HG03442 (cell line): ENCODE measurements around the gene HNRNPC.
"Not testable (repeated sequence)": the region's sequence is repeated elsewhere in the genome, so short reads cannot be mapped to it uniquely, and the experiment has no call there.

ENCODE experiments used
- ATAC-seq: cut with Tn5 transposase; IDR thresholded peaks from one replicate; pipeline ENCODE4 v1.9.1; 2021; ENCODE audit warnings: mild to moderate bottlenecking, moderate library complexity; ENCODE audit not compliant: unreplicated experiment

HNRNPC gene

DNA sequence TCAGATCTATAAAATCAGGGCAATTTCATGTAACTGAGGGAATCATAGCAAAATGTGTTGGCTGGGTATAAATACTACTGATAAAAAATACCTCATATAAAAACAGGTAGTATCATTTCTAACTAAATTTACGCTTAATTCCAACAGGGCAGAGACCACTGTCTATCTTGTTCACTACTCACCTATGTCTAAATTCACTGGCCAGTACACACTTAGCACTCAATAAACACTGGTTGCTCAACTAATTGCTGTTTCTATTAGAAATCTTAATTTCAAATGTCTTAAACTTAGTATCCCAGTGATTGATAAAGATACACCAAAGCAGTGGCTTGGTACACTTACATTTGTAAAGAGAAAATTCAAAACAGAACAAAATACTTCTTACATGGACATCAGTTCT lies 55.6 kb downstream of the HNRNPC start:
- no peak for ATAC-seq

DNA sequence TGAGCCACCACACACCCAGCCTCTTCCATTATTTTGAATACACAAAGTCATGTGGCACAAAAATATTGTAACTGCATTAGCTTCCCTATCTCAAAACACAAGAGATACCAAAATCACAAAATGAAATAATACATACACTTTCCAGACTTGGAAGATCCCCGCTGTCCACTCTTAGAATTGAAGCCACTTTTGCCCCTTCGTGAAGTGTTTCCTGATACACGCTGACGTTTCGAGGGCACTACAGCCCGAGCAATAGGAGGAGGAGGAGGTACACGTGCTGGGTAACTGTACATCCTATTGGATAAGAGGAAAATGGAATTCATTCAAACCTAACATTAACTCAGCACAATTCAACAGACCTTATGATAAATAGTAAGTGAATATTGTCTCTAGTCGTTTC lies 56.4 kb downstream of the HNRNPC start:
- not testable (repeated sequence) for ATAC-seq

- no peak for ATAC-seq
Measured at GRCh38 chr14:21211509-21211908, 57.7 kb downstream of the HNRNPC start.

DNA sequence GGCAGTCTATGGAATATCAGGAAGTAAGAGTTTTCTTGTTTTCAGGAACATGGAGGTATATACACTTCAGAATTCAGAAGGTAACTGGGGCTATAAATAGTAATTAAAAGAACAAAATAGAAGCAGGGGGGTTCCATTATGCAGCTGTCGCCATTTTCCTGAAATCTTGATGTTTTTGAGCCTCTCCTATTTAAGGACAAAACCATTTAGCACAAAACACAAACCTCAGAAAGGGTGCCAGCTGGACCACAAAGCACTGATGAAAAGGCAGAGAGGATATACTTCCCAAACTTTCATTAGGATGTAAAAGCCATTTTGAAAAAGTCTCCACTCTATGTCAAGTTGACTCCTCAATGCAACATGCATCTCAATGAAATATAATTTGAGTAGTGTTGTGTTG lies 59.2 kb downstream of the HNRNPC start:
- ATAC-seq: no peak

GRCh38 chr14:21209185-21209584 lies 60.1 kb downstream of the HNRNPC start:
- no peak for ATAC-seq

DNA sequence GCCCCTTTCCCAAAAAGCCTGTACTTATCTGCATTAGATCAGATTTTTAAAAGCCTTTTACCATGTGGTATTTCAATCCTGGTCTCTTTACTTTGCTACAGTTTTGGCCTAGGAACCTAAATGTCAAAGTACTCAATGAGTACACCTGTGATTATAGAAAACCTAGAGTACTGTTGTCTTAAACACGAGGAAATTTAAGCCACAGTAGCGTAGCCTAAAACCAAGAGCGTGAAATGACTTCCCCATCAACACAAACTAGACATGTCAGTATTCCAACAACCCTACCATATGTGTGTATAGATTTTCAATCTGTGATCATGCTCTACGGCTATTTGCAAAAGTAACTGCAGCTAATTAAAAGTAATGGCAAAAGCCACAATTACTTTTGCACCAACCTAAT lies 60.7 kb downstream of the HNRNPC start:
- ATAC-seq: no peak

- ATAC-seq: no peak
Measured at GRCh38 chr14:21206753-21207684, 62.2 kb downstream of the HNRNPC start.

- no peak for ATAC-seq
Measured at GRCh38 chr14:21205678-21206581, 63.3 kb downstream of the HNRNPC start.

- ATAC-seq: no peak
Measured at GRCh38 chr14:21205026-21205677, 64.1 kb downstream of the HNRNPC start.

DNA sequence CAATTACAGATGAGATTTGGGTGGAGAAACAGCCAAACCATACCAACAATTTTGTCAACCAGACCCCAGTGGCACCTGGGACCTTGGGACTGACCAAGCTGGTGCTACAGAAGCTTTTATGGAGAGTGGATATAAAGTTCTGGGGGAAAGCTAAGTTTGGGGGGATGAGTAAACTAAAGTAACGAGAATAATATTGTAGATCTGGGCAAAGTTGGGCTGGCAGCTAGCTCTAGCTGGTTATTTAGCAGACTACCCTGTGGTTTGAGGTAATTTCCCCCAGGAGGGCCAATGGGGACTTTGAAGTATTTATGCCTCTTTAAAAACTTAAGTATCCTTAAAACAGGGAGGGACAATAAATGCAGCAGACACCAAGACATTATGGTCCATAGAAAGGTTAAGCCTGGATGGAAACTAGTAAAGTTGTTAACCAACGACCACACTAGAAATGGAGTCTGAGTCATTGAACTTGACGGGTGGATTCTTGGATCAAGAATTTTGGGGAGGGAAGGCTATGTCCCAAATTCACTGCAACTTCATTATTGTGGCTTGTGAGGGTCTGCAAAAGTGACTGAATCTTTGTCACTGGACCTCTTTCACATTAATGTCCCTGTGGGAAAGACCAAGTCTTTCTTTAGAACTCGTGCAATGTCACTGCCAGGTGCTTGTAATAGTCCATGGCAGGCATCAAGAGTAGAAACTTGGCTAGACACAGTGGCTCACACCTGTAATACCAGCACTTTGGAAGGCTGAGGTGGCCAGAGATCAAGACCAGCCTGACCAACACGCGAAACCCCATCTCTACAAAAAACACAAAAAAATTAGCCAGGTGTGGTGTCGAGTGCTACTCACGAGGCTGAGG lies 64.8 kb downstream of the HNRNPC start:
- no peak for ATAC-seq

GRCh38 chr14:21203470-21204166 lies 65.6 kb downstream of the HNRNPC start:
- no peak for ATAC-seq

- no peak for ATAC-seq
Measured at GRCh38 chr14:21202463-21203358, 66.5 kb downstream of the HNRNPC start.

DNA sequence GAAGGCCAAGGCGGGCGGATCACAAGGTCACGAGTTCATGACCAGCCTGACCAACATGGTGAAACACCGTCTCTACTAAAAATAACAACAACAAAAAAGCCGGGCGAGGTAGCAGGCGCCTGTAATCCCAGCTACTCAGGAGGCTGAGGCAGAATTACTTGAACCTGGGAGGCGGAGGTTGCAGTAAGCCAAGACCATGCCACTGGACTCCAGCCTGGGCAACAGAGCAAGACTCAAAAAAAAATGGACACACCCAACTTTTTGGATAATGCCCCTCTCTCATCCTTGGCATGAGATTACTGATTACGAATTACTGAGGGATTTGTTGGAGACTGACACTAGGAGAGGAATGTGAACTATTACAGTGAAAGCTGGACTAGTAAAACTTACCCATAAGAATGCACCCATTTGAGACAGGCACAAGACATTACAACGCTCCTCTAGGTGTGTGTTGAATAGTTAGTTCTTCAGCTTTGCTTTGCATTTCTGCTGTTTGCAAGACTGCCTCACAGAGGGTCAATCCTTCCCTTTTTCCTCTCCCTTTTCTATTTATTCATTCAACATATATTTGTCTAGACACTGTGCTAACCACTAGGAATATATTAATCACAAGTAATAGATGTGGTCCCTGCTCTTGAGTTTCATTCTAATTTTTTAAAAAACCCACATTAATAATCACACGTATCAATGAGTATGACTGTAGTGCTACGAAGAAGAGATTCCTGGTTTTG lies 67.3 kb downstream of the HNRNPC start:
- ATAC-seq: no peak

DNA sequence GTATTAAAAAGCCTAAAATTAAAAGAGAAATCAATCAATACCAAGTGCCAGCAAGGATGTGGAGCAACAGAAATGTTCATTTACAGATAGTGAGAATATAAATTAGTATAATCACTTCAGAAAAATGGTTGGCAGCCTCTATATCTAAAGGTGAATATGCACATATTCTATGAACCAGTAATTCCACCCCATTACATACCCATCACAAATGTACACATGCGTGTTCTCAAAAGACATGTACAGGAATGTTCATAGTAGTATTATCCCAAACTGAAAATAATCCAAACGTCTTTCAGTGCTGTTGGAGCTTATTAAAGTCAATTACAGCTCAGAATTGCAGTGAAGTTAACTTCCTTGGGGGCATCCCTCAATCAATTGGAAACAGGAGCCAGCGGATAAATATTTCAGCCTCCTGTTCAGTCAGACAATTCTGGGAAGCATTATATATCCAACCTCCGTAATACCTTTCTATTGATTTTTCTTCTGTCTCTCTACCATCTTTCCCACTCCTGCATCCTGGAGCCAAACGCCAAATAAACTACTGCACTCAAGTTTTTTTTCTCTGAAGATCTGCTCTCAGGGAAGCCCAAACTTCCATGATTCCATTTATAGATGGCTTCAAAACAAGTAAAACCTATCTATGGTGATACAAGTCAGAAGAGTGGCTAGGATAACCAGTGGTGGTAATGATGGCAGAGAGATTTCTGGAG lies 68.3 kb downstream of the HNRNPC start:
- ATAC-seq: no peak

GRCh38 chr14:21199611-21200560 lies 69.4 kb downstream of the HNRNPC start:
- ATAC-seq: no peak
